K562 (cell line): ENCODE results near the gene SLC30A7. TPM values are rescaled to one million over a fixed set of nuclear protein-coding genes. Genes with fewer than 3 reads are reported as not detected.

ENCODE experiments used
- ATAC-seq: fragments of 200-7000 bp; cut with Tn5 transposase; 3 replicates; pipeline ENCODE4 v1.9.1; 2020; ENCODE audit warnings: moderate library complexity
- BruUV-seq: library from RNA; stranded (reverse); fragments of 400-500 nt; replicated peaks from 2 replicates; lab custom pipeline; 2021; lab: Mats Ljungman, UMichigan
- CTCF ChIA-PET: fragments of 300-600 bp; formaldehyde crosslinking; extraction: SDS; loops from one replicate; lab custom pipeline; 2021; ENCODE audit warnings: low intra/inter-chr PET ratio; lab: Yijun Ruan, JAX
- POLR2A ChIA-PET: fragments of 300-600, 350-650 bp; sonication (Branson Sonifier 250); formaldehyde crosslinking; extraction: SDS; loops from one replicate; lab custom pipeline; 2021; ENCODE audit warnings: antibody characterized with exemption, inconsistent platforms; lab: Yijun Ruan, JAX
- DNase-seq, 4 experiments: peaks; one replicate each; pipeline versions ENCODE4 v3.0.0 to v3.0.0-alpha.2; 2011 to 2018; ENCODE audit warnings: low spot score in 3 of 4, mixed read lengths in 3 of 4; ENCODE audit errors: extremely low read depth in 1 of 4
- FAIRE-seq: peaks from 2 replicates; lab custom pipeline; 2011; peaks lifted over from hg19 to GRCh38; lab: Jason Lieb, UNC
- H2AFZ ChIP-seq: 2 replicates; pipeline ENCODE4 v1.6.0; 2011; ENCODE audit warnings: low read depth, low read length, control low read depth, inconsistent platforms
- H3K27ac ChIP-seq: fragments of 200-600 bp; 3 replicates; pipeline ENCODE4 v1.8.0; 2011; ENCODE audit warnings: low read depth, mild to moderate bottlenecking, control low read depth, inconsistent platforms, low read length, moderate library complexity, mixed read lengths; ENCODE audit errors: extremely low read depth
- H3K27me3 ChIP-seq, 2 experiments: fragments of 300-600 bp in 1 of 2; 2 replicates in 1 of 2; 3 replicates in 1 of 2; pipeline versions ENCODE4 v1.6.0 to v1.8.0; 2011; ENCODE audit warnings: inconsistent platforms in 2 of 2, low read length in 2 of 2, mild to moderate bottlenecking in 1 of 2, mixed read lengths in 1 of 2, moderate library complexity in 1 of 2; ENCODE audit not compliant: control insufficient read depth in 2 of 2, insufficient read depth in 2 of 2
- H3K36me3 ChIP-seq: fragments of 300-600 bp; 3 replicates; pipeline ENCODE4 v1.8.0; 2011; ENCODE audit warnings: mild to moderate bottlenecking, low read length, inconsistent platforms; ENCODE audit not compliant: control insufficient read depth, insufficient read depth
- H3K4me1 ChIP-seq, 2 experiments: fragments of 200-600 bp in 1 of 2; replicated peaks in 1 of 2; 2 replicates in 1 of 2; 3 replicates in 1 of 2; pipeline versions ENCODE4 v1.5.1 to v1.8.0; 2011; ENCODE audit warnings: inconsistent platforms in 2 of 2, low read length in 2 of 2, mild to moderate bottlenecking in 1 of 2, mixed read lengths in 1 of 2, moderate library complexity in 1 of 2; ENCODE audit not compliant: control insufficient read depth in 2 of 2, insufficient read depth in 2 of 2
- H3K4me2 ChIP-seq: 2 replicates; pipeline ENCODE4 v1.6.1; 2011; ENCODE audit warnings: low read length, control low read depth, inconsistent platforms, mixed read lengths; ENCODE audit not compliant: insufficient read depth
- H3K4me3 ChIP-seq: fragments of 200-600 bp; sonication (generic), shearing (Covaris generic); 2 replicates; pipeline ENCODE4 v1.5.1; 2016; ENCODE audit warnings: control low read depth, inconsistent platforms
- H3K79me2 ChIP-seq: fragments of 200-600 bp; 3 replicates; pipeline ENCODE4 v1.8.0; 2011; ENCODE audit warnings: low read length, inconsistent platforms; ENCODE audit not compliant: control insufficient read depth, insufficient read depth
- H3K9ac ChIP-seq, 2 experiments: 2 replicates each; pipeline versions ENCODE4 v1.6.0 to v1.6.1; 2011; ENCODE audit warnings: low read depth in 2 of 2, low read length in 2 of 2, control low read depth in 1 of 2, inconsistent platforms in 1 of 2, mild to moderate bottlenecking in 1 of 2, mixed read lengths in 1 of 2; ENCODE audit not compliant: insufficient read depth in 1 of 2
- H3K9me1 ChIP-seq: one replicate; pipeline ENCODE4 v1.6.0; 2011; ENCODE audit warnings: inconsistent platforms, mild to moderate bottlenecking, low read length, moderate library complexity; ENCODE audit not compliant: control insufficient read depth, insufficient read depth
- H3K9me3 ChIP-seq: replicated peaks from 2 replicates; pipeline ENCODE4 v1.5.1; 2011; ENCODE audit warnings: low read depth, low read length, inconsistent platforms; ENCODE audit not compliant: control insufficient read depth, insufficient read depth
- H4K20me1 ChIP-seq: replicated peaks from 2 replicates; pipeline ENCODE4 v1.6.1; 2011; ENCODE audit warnings: low read length, inconsistent platforms, mixed read lengths; ENCODE audit not compliant: control insufficient read depth, insufficient read depth
- BDP1 ChIP-seq: IDR thresholded peaks from 3 replicates; pipeline ENCODE4 v1.6.1; 2011; ENCODE audit not compliant: insufficient read length, insufficient read depth
- BRF1 ChIP-seq: IDR thresholded peaks from 3 replicates; pipeline ENCODE4 v1.6.1; 2011; ENCODE audit warnings: borderline replicate concordance, mild to moderate bottlenecking; ENCODE audit not compliant: insufficient read length; ENCODE audit errors: extremely low read depth
- CREM ChIP-seq: IDR thresholded peaks from 2 replicates; pipeline ENCODE4 v1.6.1; 2014; ENCODE audit warnings: antibody characterized with exemption, low read depth
- DPF2 ChIP-seq: fragments of 450-650 bp; IDR thresholded peaks from 2 replicates; pipeline ENCODE4 v1.6.1; 2016
- E2F3 ChIP-seq: fragments of 250-450 bp; sonication (Bioruptor Pico); IDR thresholded peaks from 2 replicates; pipeline ENCODE4 v1.4.0; 2020; ENCODE audit warnings: mild to moderate bottlenecking
- GATAD2B ChIP-seq: fragments of 450-650 bp; IDR thresholded peaks from 2 replicates; pipeline ENCODE4 v1.6.1; 2017; ENCODE audit warnings: mild to moderate bottlenecking, borderline replicate concordance
- HNRNPL ChIP-seq: fragments of 200-400 bp; formaldehyde crosslinking; IDR thresholded peaks from 2 replicates; pipeline ENCODE4 v1.6.1; 2017; ENCODE audit warnings: low read depth, mild to moderate bottlenecking, low read length
- KDM4B ChIP-seq, 2 experiments: fragments of 450-650 bp in 1 of 2; sonication (generic) in 1 of 2; IDR thresholded peaks; 2 replicates each; pipeline ENCODE4 v1.6.1; 2016 to 2017; ENCODE audit warnings: borderline replicate concordance in 2 of 2, antibody characterized with exemption in 1 of 2, low read depth in 1 of 2, mild to moderate bottlenecking in 1 of 2
- KDM5B ChIP-seq: fragments of 200-600 bp; sonication (generic); IDR thresholded peaks from 2 replicates; pipeline ENCODE4 v1.6.1; 2012; ENCODE audit warnings: low read depth, mild to moderate bottlenecking, moderate library complexity, low read length, control low read depth, inconsistent platforms; ENCODE audit not compliant: insufficient replicate concordance
- NFIC ChIP-seq: fragments of 450-650 bp; IDR thresholded peaks from 2 replicates; pipeline ENCODE4 v1.6.1; 2017; ENCODE audit warnings: mild to moderate bottlenecking, inconsistent platforms
- PTTG1 ChIP-seq: fragments of 450-650 bp; IDR thresholded peaks from 2 replicates; pipeline ENCODE4 v1.6.1; 2016; ENCODE audit warnings: low read depth, mild to moderate bottlenecking, missing genetic modification characterization, missing compliant biosample characterization
- RBM15 ChIP-seq: fragments of 200-400 bp; formaldehyde crosslinking; IDR thresholded peaks from 2 replicates; pipeline ENCODE4 v1.6.1; 2018; ENCODE audit warnings: mild to moderate bottlenecking, low read length, moderate library complexity; ENCODE audit not compliant: insufficient read depth
- RCOR1 ChIP-seq, 2 experiments: IDR thresholded peaks; 2 replicates each; pipeline ENCODE4 v1.6.1; 2012; ENCODE audit warnings: low read depth in 2 of 2, low read length in 2 of 2, borderline replicate concordance in 1 of 2, improper control_type of control experiment in 1 of 2
- SAP30 ChIP-seq: fragments of 200-600 bp; sonication (generic); IDR thresholded peaks from 2 replicates; pipeline ENCODE4 v1.6.1; 2012; ENCODE audit warnings: borderline replicate concordance, low read depth, mild to moderate bottlenecking, moderate library complexity, low read length, control low read depth, inconsistent platforms; ENCODE audit not compliant: insufficient read depth, poor library complexity, severe bottlenecking
- SMARCA4 ChIP-seq: fragments of 450-650 bp; IDR thresholded peaks from 2 replicates; pipeline ENCODE4 v1.6.1; 2016
- SUPT5H ChIP-seq: fragments of 450-650 bp; IDR thresholded peaks from 2 replicates; pipeline ENCODE4 v1.6.1; 2016
- ZBED1 ChIP-seq: IDR thresholded peaks from 2 replicates; pipeline ENCODE4 v1.6.1; 2014
- ZNF41 ChIP-seq: fragments of 250-450 bp; sonication (Bioruptor Pico); conservative IDR thresholded peaks from 2 replicates; pipeline ENCODE4 v1.4.0; 2020; ENCODE audit warnings: mild to moderate bottlenecking
- WGBS: fragments of 100-300 bp; shearing (Covaris generic); methylation state at CpG from one replicate; pipeline ENCODE4 v1.1.6; 2016; ENCODE audit warnings: low coverage, mixed read lengths; ENCODE audit not compliant: insufficient coverage; ENCODE audit errors: missing lambda C conversion rate; 5-methylcytosine and 5-hydroxymethylcytosine counted together
- in situ Hi-C: fragments of 300-500 bp; cut with MboI; formaldehyde crosslinking; loops from 4 replicates; pipeline ENCODE4 v1.15.0; 2018; ENCODE audit warnings: inconsistent platforms, mixed read lengths
- intact Hi-C: fragments of 100-400 bp; cut with micrococcal nuclease; formaldehyde crosslinking; loops from 2 replicates; pipeline ENCODE4 v1.14.2; 2022
- polyA plus RNA-seq, 8 experiments: library from polyadenylated mRNA; depleted of rRNA in 4 of 8; stranded (reverse) in 5 of 8; unstranded in 3 of 8; fragments of >200 nt; fragmentation: Nextera tagmentation in 2 of 8; fragmentation: Illumina TruSeq in 1 of 8; extraction: Ambion mirVana in 2 of 8; extraction: Trizol in 1 of 8; gene quantifications; 2 replicates each; pipeline versions ENCODE4 v1.2.1 to v1.2.3, GENCODE V29; 2011 to 2014; ENCODE audit warnings: inconsistent platforms in 1 of 8, missing spikeins in 1 of 8
- total RNA-seq, 7 experiments: library from RNA; depleted of rRNA in 6 of 7; stranded (reverse); fragments of >200 nt in 6 of 7; fragmentation: Illumina TruSeq in 2 of 7; extraction: Trizol in 2 of 7; gene quantifications; 2 replicates each; pipeline versions ENCODE4 v1.2.1 to v1.2.3, GENCODE V29; 2011 to 2021; ENCODE audit warnings: low replicate concordance in 1 of 7
- TF ChIP-seq, protein P1 (sequence below): sonication (generic); formaldehyde crosslinking; IDR thresholded peaks from 2 replicates; pipeline ENCODE4 v1.8.0; 2023; ENCODE audit warnings: mild to moderate bottlenecking, missing genetic modification reagents

The SLC30A7 gene
- total and polyA plus RNA-seq, 9 of the 15 experiments (the other 6 are each of a cell fraction or from before 2014, with no cell fraction given), result 3.5 to 17.1 (median 7.2) TPM

DNA sequence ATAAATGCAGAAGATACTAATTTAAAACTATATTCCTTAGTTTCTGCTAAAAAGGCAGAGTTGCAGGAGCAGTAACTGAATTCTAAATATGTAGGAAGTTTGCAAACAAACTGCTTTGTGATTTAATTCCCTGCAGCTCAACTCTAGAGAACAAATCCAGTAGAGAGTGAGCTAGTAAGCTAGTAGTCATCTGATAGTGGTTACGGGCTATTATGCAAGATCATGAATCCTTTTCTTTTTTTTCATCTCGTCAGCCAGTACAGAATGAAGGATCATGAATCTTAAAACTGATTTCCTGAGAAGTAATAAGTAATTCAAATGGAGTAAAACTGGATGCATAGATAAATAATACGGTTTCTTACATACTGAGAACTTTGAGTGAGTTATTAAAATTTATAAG is 126.4 kb downstream of the SLC30A7 start:
- POLR2A ChIA-PET, result no interaction called here
- intact Hi-C loops, result loop anchor here (10.0 kb wide), 1 partner anchor 263 kb away; no protein-coding TSS in a partner anchor
- FAIRE-seq, result no peak

More for the DNA sequence above, 126.4 kb downstream of the SLC30A7 start:
- Histone ChIP-seq H4K20me1 (no peaks in the 10 kb centered on the region), H3K9ac (no peak overlapping the region), H3K36me3 (peaks cover 61% of the 10 kb centered on the region; the same call in 2 of the 3 replicates), H3K9me3 (no peaks in the 10 kb centered on the region), H2AFZ (no peak overlapping the region)
- in situ Hi-C loops, result no loop called here
- 95% methylated on average over 3 of the region's 3 CpGs for WGBS
- no peak for ATAC-seq
- no peak for DNase-seq
- TF ChIP-seq BRF1 (no peak), SUPT5H (no peak), NFIC (no peak), DPF2 (no peak), GATAD2B (no peak), ZNF41 (no peak), KDM4B (IDR thresholded peaks at IDR 0.05; ENCODE audit: borderline replicate concordance in 2 of 2, low read depth in 1 of 2) (no peak), RBM15 (no peak), KDM5B (no peak), BDP1 (no peak), RCOR1 (IDR thresholded peaks at IDR 0.05; ENCODE audit: borderline replicate concordance in 1 of 2, low read depth in 2 of 2, low read length in 2 of 2) (no peak), HNRNPL (no peak), SAP30 (no peak), PTTG1 (no peak), ZBED1 (no peak), E2F3 (CRISPR knock-in tag) (no peak), CREM (no peak), SMARCA4 (no peak)
- TF ChIP-seq, protein P1, sequence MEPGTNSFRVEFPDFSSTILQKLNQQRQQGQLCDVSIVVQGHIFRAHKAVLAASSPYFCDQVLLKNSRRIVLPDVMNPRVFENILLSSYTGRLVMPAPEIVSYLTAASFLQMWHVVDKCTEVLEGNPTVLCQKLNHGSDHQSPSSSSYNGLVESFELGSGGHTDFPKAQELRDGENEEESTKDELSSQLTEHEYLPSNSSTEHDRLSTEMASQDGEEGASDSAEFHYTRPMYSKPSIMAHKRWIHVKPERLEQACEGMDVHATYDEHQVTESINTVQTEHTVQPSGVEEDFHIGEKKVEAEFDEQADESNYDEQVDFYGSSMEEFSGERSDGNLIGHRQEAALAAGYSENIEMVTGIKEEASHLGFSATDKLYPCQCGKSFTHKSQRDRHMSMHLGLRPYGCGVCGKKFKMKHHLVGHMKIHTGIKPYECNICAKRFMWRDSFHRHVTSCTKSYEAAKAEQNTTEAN (CRISPR knock-in tag), result no peak
- TF ChIP-seq, all 486 proteins: peak for 0
- Histone ChIP-seq H3K9me1 (no peaks in the 10 kb centered on the region), H3K4me3 (no peak overlapping the region), H3K79me2 (peaks cover 45% of the 10 kb centered on the region), H3K4me1 (peaks cover 3 to 4% of the 10 kb centered on the region in 2 experiments; a peak in 1 of 5 replicates), H3K27me3 (no peaks in the 10 kb centered on the region), H3K4me2 (no peak overlapping the region), H3K27ac (no peak overlapping the region)
- BruUV-seq, result no TSS peak
- CTCF ChIA-PET, result no interaction called here
